Brain microvascular endothelial cell (primary cell): ENCODE data around the gene ZNF530.

ENCODE experiments used
- DNase-seq: peaks from one replicate; pipeline ENCODE4 v3.0.0-alpha.2; 2020
- H3K27ac ChIP-seq: fragments of 250-450 bp; sonication (Bioruptor Pico); 2 replicates; pipeline ENCODE4 v1.5.1; 2020; ENCODE audit warnings: mild to moderate bottlenecking, moderate library complexity
- H3K27me3 ChIP-seq: fragments of 250-450 bp; sonication (Bioruptor Pico); replicated peaks from 2 replicates; pipeline ENCODE4 v1.5.1; 2020; ENCODE audit warnings: mild to moderate bottlenecking
- H3K36me3 ChIP-seq: fragments of 250-450 bp; sonication (Bioruptor Pico); replicated peaks from 2 replicates; pipeline ENCODE4 v1.5.1; 2020; ENCODE audit warnings: mild to moderate bottlenecking
- H3K4me3 ChIP-seq: 2 replicates; pipeline ENCODE4 v1.5.1; 2011; ENCODE audit warnings: low read depth, mild to moderate bottlenecking, control low read depth, low read length, moderate library complexity
- in situ Hi-C: cut with HindIII; loops from 2 replicates; pipeline ENCODE4 v1.10.0; 2017; ENCODE audit warnings: low sequenced_read_pairs, low pct_ligation_motif_present
- TF ChIP-seq, protein P1 (sequence below): IDR thresholded peaks from 2 replicates; pipeline ENCODE4 v1.5.1; 2011; ENCODE audit warnings: low read depth, mild to moderate bottlenecking, moderate library complexity, low read length, control low read depth, inconsistent platforms; ENCODE audit errors: missing control alignments

Gene ZNF530

DNA sequence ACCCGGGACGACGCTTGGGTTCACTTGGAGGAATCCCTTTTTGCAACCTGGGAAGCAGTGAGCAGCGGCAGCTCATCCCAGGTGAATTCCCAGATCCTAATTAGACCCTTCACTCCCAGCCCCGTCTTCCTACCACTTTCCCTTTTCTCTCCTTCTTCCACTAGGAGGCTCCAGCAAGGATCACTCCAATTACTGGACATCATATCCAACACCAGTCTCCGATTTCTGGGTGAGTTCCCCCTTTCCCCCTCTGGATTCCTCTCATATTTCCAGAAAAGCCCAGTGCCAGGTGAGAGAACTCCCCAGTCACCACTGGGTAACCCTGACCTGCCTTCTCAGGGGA lies 51.9 kb downstream of the ZNF530 start:
- H3K4me3 ChIP-seq = no peak overlapping the region
- TF ChIP-seq, protein P1, sequence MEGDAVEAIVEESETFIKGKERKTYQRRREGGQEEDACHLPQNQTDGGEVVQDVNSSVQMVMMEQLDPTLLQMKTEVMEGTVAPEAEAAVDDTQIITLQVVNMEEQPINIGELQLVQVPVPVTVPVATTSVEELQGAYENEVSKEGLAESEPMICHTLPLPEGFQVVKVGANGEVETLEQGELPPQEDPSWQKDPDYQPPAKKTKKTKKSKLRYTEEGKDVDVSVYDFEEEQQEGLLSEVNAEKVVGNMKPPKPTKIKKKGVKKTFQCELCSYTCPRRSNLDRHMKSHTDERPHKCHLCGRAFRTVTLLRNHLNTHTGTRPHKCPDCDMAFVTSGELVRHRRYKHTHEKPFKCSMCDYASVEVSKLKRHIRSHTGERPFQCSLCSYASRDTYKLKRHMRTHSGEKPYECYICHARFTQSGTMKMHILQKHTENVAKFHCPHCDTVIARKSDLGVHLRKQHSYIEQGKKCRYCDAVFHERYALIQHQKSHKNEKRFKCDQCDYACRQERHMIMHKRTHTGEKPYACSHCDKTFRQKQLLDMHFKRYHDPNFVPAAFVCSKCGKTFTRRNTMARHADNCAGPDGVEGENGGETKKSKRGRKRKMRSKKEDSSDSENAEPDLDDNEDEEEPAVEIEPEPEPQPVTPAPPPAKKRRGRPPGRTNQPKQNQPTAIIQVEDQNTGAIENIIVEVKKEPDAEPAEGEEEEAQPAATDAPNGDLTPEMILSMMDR = no peak
- H3K27ac ChIP-seq = no peak overlapping the region
- in situ Hi-C loops = no loop called here
- no peaks in the 10 kb centered on the region for H3K36me3 ChIP-seq
- H3K27me3 ChIP-seq = no peaks in the 10 kb centered on the region
- DNase-seq = no peak

DNA sequence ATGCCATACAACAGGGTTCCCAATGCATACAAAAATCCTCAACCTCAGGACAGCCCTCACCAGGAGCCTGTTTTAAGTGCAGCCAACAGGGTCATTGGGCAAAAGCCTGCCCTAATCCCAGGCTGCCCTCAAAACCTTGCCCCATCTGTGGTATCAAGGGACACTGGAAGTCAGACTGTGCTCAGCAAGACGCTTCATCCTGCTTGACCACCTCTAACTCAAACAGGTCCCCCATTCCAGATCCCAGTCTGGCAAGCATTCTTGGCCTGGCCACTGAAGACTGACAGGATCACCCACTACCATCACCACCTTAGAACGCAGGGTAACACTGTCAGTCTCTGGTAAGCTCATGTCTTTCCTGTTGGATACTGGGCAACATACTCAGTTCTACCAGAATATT lies 54.0 kb downstream of the ZNF530 start:
- TF ChIP-seq, protein P1 = no peak
- no peak for DNase-seq
- in situ Hi-C loops = no loop called here
- Histone ChIP-seq H3K27ac (no peak overlapping the region), H3K36me3 (no peaks in the 10 kb centered on the region), H3K27me3 (no peaks in the 10 kb centered on the region), H3K4me3 (no peak overlapping the region)

DNA sequence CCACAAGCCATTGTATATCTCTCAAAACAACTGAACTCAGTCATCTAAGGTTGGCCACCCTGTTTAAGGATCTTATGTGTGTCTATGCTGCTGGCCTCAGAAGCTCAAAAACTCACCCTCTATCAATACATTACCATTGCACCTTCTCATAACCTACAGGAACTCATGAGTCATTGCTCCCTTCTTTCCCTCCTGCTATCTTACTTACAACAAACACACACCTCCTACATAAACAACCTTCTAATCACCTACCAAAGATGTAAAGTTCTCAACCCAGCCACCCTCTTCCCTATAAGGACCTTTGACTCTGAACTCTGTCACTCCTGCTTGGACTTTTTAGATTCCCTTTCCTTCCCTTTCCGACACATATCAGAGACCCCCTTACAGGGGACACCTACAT lies 55.8 kb downstream of the ZNF530 start:
- in situ Hi-C loops = no loop called here
- Histone ChIP-seq H3K27me3 (no peaks in the 10 kb centered on the region), H3K36me3 (no peaks in the 10 kb centered on the region), H3K27ac (no peak overlapping the region), H3K4me3 (no peak overlapping the region)
- TF ChIP-seq, protein P1 = no peak
- no peak for DNase-seq

DNA sequence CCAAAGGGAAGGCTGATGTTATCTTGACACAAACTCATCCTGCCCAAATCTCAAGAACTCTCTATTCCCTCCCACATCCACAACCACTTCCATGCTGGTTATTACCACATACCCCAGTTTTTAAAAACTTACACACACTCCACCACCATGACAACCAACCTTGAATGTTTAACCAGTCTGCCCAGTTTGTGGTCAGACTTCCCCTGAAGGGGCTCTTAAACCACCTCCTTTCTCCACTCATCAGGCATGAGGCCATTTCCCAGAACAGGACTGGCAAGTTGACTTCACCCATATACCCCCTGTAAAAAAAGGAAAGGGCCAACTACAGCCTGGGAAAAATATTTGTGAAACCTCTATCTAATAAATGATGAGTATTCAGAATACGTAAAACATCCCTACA lies 56.7 kb downstream of the ZNF530 start:
- TF ChIP-seq, protein P1 = no peak

More for the DNA sequence above, 56.7 kb downstream of the ZNF530 start:
- no peak for DNase-seq
- H3K27me3 ChIP-seq = no peaks in the 10 kb centered on the region
- no peak overlapping the region for H3K4me3 ChIP-seq
- H3K27ac ChIP-seq = no peak overlapping the region
- in situ Hi-C loops = no loop called here
- no peaks in the 10 kb centered on the region for H3K36me3 ChIP-seq
